H9 (cell line): ENCODE results near the gene MRPS33. TPM values are rescaled to one million over a fixed set of nuclear protein-coding genes. Genes with fewer than 3 reads are reported as not detected.

ENCODE experiments used
- DNase-seq: peaks from one replicate; pipeline ENCODE4 v3.0.0-alpha.2; 2017
- H2AFZ ChIP-seq: one replicate; pipeline ENCODE4 v1.6.1; 2013; ENCODE audit warnings: mild to moderate bottlenecking, low read length, control low read depth, moderate library complexity
- H2AK5ac ChIP-seq: 2 replicates; pipeline ENCODE4 v1.6.1; 2013; ENCODE audit warnings: low read length, control low read depth, mixed read lengths; ENCODE audit not compliant: insufficient read length
- H2BK120ac ChIP-seq: one replicate; pipeline ENCODE4 v1.6.1; 2013; ENCODE audit warnings: low read depth, mild to moderate bottlenecking, low read length, control low read depth, inconsistent platforms; ENCODE audit not compliant: poor library complexity, severe bottlenecking
- H2BK12ac ChIP-seq: 2 replicates; pipeline ENCODE4 v1.6.1; 2013; ENCODE audit warnings: low read length, control low read depth, mixed read lengths, low read depth; ENCODE audit not compliant: insufficient read length
- H2BK15ac ChIP-seq: 2 replicates; pipeline ENCODE4 v1.6.1; 2013; ENCODE audit warnings: low read depth, low read length, control low read depth
- H2BK20ac ChIP-seq: one replicate; pipeline ENCODE4 v1.6.1; 2013; ENCODE audit warnings: low read depth, mild to moderate bottlenecking, low read length, control low read depth, inconsistent platforms; ENCODE audit not compliant: poor library complexity, severe bottlenecking
- H2BK5ac ChIP-seq: 2 replicates; pipeline ENCODE4 v1.6.1; 2013; ENCODE audit warnings: low read length, control low read depth, mixed read lengths; ENCODE audit not compliant: insufficient read length
- H3K14ac ChIP-seq: 2 replicates; pipeline ENCODE4 v1.6.1; 2013; ENCODE audit warnings: low read length, control low read depth; ENCODE audit not compliant: insufficient read depth
- H3K18ac ChIP-seq: 2 replicates; pipeline ENCODE4 v1.6.1; 2013; ENCODE audit warnings: low read depth, mild to moderate bottlenecking, mixed read lengths, low read length, control low read depth; ENCODE audit not compliant: insufficient read length
- H3K23ac ChIP-seq: 2 replicates; pipeline ENCODE4 v1.6.1; 2013; ENCODE audit warnings: low read length, control low read depth, mixed read lengths, low read depth; ENCODE audit not compliant: insufficient read length
- H3K23me2 ChIP-seq: 2 replicates; pipeline ENCODE4 v1.6.1; 2013; ENCODE audit warnings: low read depth, mild to moderate bottlenecking, mixed read lengths, low read length, control low read depth; ENCODE audit not compliant: insufficient read length, poor library complexity, severe bottlenecking
- H3K27ac ChIP-seq: 2 replicates; pipeline ENCODE4 v1.5.1; 2013; ENCODE audit warnings: low read length, control low read depth, mixed read lengths, low read depth; ENCODE audit not compliant: insufficient read length
- H3K27me3 ChIP-seq: 2 replicates; pipeline ENCODE4 v1.6.1; 2013; ENCODE audit warnings: low read length, control low read depth, inconsistent platforms; ENCODE audit not compliant: insufficient read depth
- H3K4ac ChIP-seq: 2 replicates; pipeline ENCODE4 v1.6.1; 2013; ENCODE audit warnings: low read depth, mild to moderate bottlenecking, control low read depth, inconsistent platforms, low read length, moderate library complexity
- H3K4me1 ChIP-seq: 2 replicates; pipeline ENCODE4 v1.6.1; 2013; ENCODE audit warnings: low read length, control low read depth, inconsistent platforms; ENCODE audit not compliant: insufficient read depth
- H3K4me2 ChIP-seq: 2 replicates; pipeline ENCODE4 v1.6.1; 2013; ENCODE audit warnings: low read length, control low read depth, mixed read lengths; ENCODE audit not compliant: insufficient read length, insufficient read depth
- H3K56ac ChIP-seq: 2 replicates; pipeline ENCODE4 v1.6.1; 2013; ENCODE audit warnings: low read depth, mild to moderate bottlenecking, mixed read lengths, low read length, control low read depth; ENCODE audit not compliant: insufficient read length
- H3K79me1 ChIP-seq: 2 replicates; pipeline ENCODE4 v1.6.1; 2013; ENCODE audit warnings: low read depth, mild to moderate bottlenecking, moderate library complexity, low read length, control low read depth, inconsistent platforms; ENCODE audit not compliant: insufficient read depth, poor library complexity, severe bottlenecking
- H3K79me2 ChIP-seq: 2 replicates; pipeline ENCODE4 v1.6.1; 2013; ENCODE audit warnings: low read length, control low read depth, inconsistent platforms; ENCODE audit not compliant: insufficient read depth
- H3K9ac ChIP-seq: 2 replicates; pipeline ENCODE4 v1.6.1; 2013; ENCODE audit warnings: low read length, control low read depth, mixed read lengths; ENCODE audit not compliant: insufficient read length; ENCODE audit errors: extremely low read depth
- H3K9me3 ChIP-seq: one replicate; pipeline ENCODE4 v1.6.1; 2013; ENCODE audit warnings: low read depth, low read length, inconsistent platforms; ENCODE audit not compliant: control insufficient read depth
- H3T11ph ChIP-seq: one replicate; pipeline ENCODE4 v1.6.1; 2013; ENCODE audit warnings: mild to moderate bottlenecking, low read length, control low read depth, inconsistent platforms
- H4K20me1 ChIP-seq: one replicate; pipeline ENCODE4 v1.6.1; 2013; ENCODE audit not compliant: control insufficient read depth, insufficient read length, insufficient read depth
- H4K5ac ChIP-seq: 2 replicates; pipeline ENCODE4 v1.6.1; 2013; ENCODE audit warnings: low read depth, mild to moderate bottlenecking, mixed read lengths, low read length, control low read depth; ENCODE audit not compliant: insufficient read length
- H4K8ac ChIP-seq: replicated peaks from 2 replicates; pipeline ENCODE4 v1.6.1; 2013; ENCODE audit warnings: low read length, control low read depth, mixed read lengths, low read depth; ENCODE audit not compliant: insufficient read length
- H4K91ac ChIP-seq: 2 replicates; pipeline ENCODE4 v1.6.1; 2013; ENCODE audit warnings: low read depth, mild to moderate bottlenecking, moderate library complexity, mixed read lengths, low read length, control low read depth; ENCODE audit not compliant: insufficient read length
- H3K27ac Mint-ChIP-seq, 3 experiments: 2 replicates in 2 of 3; 3 replicates in 1 of 3; pipeline ENCODE4 v1.8.0; 2020 to 2021; ENCODE audit warnings: mixed read lengths in 3 of 3, mild to moderate bottlenecking in 1 of 3, moderate library complexity in 1 of 3
- H3K27me3 Mint-ChIP-seq: 2 replicates; pipeline ENCODE4 v1.8.0; 2021; ENCODE audit warnings: low read depth, mild to moderate bottlenecking, moderate library complexity, mixed read lengths
- H3K36me3 Mint-ChIP-seq, 3 experiments: 2 replicates in 2 of 3; 3 replicates in 1 of 3; pipeline ENCODE4 v1.8.0; 2020 to 2021; ENCODE audit warnings: low read depth in 3 of 3, mixed read lengths in 3 of 3; ENCODE audit not compliant: insufficient read depth in 1 of 3
- H3K4me1 Mint-ChIP-seq, 2 experiments: 2 replicates each; pipeline ENCODE4 v1.8.0; 2020; ENCODE audit warnings: mixed read lengths in 2 of 2
- H3K4me3 Mint-ChIP-seq, 2 experiments: 2 replicates in 1 of 2; 3 replicates in 1 of 2; pipeline ENCODE4 v1.8.0; 2020 to 2021; ENCODE audit warnings: mild to moderate bottlenecking in 2 of 2, mixed read lengths in 2 of 2, moderate library complexity in 1 of 2
- H3K9me3 Mint-ChIP-seq, 2 experiments: 2 replicates in 1 of 2; 3 replicates in 1 of 2; pipeline ENCODE4 v1.8.0; 2020; ENCODE audit warnings: mild to moderate bottlenecking in 2 of 2, mixed read lengths in 2 of 2, moderate library complexity in 1 of 2
- WGBS: extraction: QIAGEN DNeasy Blood & Tissue Kit; methylation state at CpG from one replicate; pipeline ENCODE4 v1.1.7; 2013; ENCODE audit warnings: missing lambda C conversion rate, low lambda C conversion rate, mixed read lengths; ENCODE audit not compliant: insufficient read length; ENCODE audit errors: extremely low coverage; 5-methylcytosine and 5-hydroxymethylcytosine counted together
- total RNA-seq: library from RNA; stranded (reverse); gene quantifications from 2 replicates; pipeline ENCODE4 v1.2.1, GENCODE V29; 2021
- TF ChIP-seq, protein P1 (sequence below): fragments of 200-600 bp; sonication (generic); conservative IDR thresholded peaks from 3 replicates; pipeline ENCODE4 v1.8.0; 2021; ENCODE audit warnings: antibody characterized with exemption, mild to moderate bottlenecking

Gene MRPS33
- total RNA-seq, 1 experiment from 2014 or later: 64.2 TPM

DNA sequence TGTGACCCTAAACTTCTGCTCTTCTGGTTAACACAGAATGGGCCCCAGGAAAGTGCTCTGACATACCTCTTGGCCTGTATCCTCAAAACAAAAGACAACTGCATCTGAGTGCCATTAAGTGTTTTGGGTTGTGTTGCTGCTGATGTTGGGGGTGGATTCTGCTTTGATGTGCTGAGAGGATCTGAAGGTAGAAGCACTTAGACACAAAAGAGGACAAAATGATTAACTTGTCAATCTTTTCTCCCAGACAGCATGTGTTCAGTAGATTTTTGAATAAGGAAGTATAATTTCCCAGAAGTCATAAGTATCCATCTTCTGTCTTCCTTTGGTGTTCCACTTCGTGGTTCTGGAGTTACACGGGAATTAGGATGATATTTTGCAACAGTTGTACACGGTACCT lies 43.0 kb upstream of the MRPS33 start:
- Mint-ChIP-seq H3K27ac (no peak overlapping the region; a peak in 1 of 7 replicates), H3K36me3 (peaks cover 0 to 4% (median 2%) of the 10 kb centered on the region in 3 experiments; a peak in 1 of 7 replicates)

More for the DNA sequence above, 43.0 kb upstream of the MRPS33 start:
- Histone ChIP-seq H3K27ac (no peak overlapping the region), H3T11ph (no peak overlapping the region), H2BK120ac (no peak overlapping the region), H2AK5ac (no peak overlapping the region), H3K4me1 (no peaks in the 10 kb centered on the region), H2BK15ac (no peak overlapping the region), H3K79me1 (no peaks in the 10 kb centered on the region), H2BK12ac (no peak overlapping the region), H4K20me1 (no peaks in the 10 kb centered on the region), H3K23ac (no peak overlapping the region), H4K5ac (no peak overlapping the region), H3K56ac (no peak overlapping the region), H2BK5ac (no peak overlapping the region), H4K8ac (no peak overlapping the region), H3K4me2 (no peak overlapping the region), H3K9me3 (no peaks in the 10 kb centered on the region), H3K4ac (no peak overlapping the region), H2AFZ (no peak overlapping the region), H2BK20ac (no peak overlapping the region), H4K91ac (no peak overlapping the region), H3K79me2 (no peaks in the 10 kb centered on the region), H3K23me2 (no peaks in the 10 kb centered on the region), H3K14ac (no peak overlapping the region), H3K9ac (no peak overlapping the region), H3K27me3 (no peaks in the 10 kb centered on the region), H3K18ac (no peak overlapping the region)
- peaks cover 2% of the 10 kb centered on the region for H3K27me3 Mint-ChIP-seq
- H3K4me3 Mint-ChIP-seq: no peak overlapping the region
- H3K9me3 Mint-ChIP-seq: peaks cover 2 to 3% of the 10 kb centered on the region in 2 experiments
- no peaks in the 10 kb centered on the region for H3K4me1 Mint-ChIP-seq
- no CpG with 5 or more reads among the region's 3 CpGs for WGBS
- TF ChIP-seq, protein P1, sequence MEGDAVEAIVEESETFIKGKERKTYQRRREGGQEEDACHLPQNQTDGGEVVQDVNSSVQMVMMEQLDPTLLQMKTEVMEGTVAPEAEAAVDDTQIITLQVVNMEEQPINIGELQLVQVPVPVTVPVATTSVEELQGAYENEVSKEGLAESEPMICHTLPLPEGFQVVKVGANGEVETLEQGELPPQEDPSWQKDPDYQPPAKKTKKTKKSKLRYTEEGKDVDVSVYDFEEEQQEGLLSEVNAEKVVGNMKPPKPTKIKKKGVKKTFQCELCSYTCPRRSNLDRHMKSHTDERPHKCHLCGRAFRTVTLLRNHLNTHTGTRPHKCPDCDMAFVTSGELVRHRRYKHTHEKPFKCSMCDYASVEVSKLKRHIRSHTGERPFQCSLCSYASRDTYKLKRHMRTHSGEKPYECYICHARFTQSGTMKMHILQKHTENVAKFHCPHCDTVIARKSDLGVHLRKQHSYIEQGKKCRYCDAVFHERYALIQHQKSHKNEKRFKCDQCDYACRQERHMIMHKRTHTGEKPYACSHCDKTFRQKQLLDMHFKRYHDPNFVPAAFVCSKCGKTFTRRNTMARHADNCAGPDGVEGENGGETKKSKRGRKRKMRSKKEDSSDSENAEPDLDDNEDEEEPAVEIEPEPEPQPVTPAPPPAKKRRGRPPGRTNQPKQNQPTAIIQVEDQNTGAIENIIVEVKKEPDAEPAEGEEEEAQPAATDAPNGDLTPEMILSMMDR: no peak
- DNase-seq: no peak
